Hematopoietic multipotent progenitor cell treated with erythropoietin and hydrocortisone succinate and interleukin-3 and kit ligand, for 17 days (in vitro differentiated cells): Measurements from ENCODE around the gene SPATA24.
A peak's percentile ranks its signal among the peaks of the same experiment; 100 is the strongest.
"Not testable (repeated sequence)": the region's sequence is repeated elsewhere in the genome, so short reads cannot be mapped to it uniquely, and the experiment has no call there.

Experiments
- DNase-seq: peaks from one replicate; pipeline ENCODE4 v3.0.0-alpha.2; 2015; ENCODE audit warnings: low spot score

The SPATA24 gene, protein sequence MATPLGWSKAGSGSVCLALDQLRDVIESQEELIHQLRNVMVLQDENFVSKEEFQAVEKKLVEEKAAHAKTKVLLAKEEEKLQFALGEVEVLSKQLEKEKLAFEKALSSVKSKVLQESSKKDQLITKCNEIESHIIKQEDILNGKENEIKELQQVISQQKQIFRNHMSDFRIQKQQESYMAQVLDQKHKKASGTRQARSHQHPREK

DNA sequence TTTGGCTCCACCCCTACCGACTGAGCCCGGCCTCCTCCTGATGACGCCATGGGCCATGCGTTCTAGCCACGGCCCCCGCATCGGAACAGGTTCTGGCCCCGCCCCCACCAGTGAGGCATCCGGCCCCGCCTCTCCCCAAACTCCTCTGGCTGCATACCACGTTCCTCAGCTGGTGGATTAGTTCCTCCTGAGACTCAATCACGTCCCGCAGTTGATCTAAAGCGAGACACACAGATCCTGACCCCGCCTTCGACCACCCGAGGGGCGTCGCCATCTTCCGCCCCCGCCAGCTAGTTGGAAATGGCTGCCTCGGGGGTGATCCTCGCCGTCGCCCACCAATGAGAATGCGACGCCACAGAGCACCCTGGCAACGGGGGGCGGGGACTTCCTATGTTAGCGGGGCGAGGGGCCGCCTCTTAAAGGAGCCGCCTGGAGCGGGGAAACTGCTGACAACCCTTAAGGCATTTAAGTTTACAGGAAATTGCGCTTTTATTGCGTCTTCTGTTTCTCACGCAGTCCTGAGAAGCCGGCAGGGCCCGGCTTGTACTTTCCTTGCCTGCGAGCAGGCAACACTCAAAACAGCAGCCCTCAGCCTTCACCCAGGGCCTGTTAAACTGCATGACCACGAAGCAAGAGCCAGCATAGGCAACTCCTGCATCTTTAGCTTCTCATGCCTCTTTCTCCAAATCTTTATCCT lies at the start of gene SPATA24:
Gene SPATA24 (minus strand): TSS at position 303 of the 697 bp plus-strand sequence. CDS start 29 bp downstream, at position 274.
- peak; percentile 92 for DNase-seq

DNA sequence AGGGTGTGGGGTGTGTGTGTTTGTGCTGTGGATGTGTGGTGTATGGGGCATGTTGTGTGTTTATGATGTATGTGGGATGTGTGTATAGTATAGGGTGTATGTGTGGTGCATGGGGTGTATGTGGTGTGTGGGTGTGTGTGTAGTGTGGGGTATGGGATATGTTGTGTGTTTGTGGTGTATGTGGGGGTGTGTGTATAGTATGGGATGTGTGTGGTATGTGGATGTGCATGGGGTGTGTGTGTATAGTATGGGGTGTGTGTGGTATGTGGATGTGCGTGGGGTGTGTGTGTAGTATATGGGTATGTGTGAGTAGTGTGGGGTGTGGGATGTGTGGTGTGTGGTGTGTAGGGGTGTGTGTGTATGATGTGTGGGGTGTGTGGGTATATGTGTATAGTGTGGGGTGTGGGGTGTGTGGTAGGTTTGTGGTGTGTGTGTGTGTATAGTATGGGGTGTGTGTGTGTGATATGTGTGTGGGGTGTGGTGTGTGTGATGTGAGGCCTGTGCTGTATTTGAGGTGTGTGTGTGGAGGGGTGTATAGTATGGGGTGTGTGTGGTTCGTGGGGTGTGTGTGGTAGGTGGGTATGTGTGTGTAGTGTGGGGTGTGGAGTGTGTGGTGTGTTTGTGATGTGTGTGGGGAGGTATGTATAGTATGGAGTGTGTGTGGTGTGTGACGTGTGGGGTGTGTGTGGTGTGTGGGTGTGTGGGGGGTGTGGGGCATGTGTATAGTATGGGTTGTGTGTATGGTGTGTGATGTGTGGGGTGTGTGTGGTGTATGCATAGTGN lies 48.2 kb upstream of the SPATA24 start:
- DNase-seq, result no peak

DNA sequence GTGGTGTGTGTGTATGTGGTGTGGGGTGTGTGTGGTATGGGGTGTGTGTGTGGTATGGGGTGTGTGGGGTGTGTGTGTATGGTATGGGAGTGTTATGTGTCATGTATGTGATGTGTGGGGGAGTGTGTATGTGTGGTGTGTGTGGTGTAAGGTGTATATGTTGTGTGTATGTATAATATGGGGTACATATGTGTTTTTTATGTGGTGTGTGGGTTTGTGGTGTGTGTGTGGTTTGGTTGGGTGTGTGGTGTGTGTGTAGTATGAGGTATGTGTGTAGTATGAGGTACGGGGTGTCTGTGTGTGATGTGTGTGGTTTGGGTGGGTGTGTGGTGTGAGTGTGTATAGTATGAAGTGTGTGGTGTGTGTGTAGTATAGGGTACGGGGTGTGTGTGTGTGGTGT lies 47.3 kb upstream of the SPATA24 start:
- DNase-seq, result no peak

DNA sequence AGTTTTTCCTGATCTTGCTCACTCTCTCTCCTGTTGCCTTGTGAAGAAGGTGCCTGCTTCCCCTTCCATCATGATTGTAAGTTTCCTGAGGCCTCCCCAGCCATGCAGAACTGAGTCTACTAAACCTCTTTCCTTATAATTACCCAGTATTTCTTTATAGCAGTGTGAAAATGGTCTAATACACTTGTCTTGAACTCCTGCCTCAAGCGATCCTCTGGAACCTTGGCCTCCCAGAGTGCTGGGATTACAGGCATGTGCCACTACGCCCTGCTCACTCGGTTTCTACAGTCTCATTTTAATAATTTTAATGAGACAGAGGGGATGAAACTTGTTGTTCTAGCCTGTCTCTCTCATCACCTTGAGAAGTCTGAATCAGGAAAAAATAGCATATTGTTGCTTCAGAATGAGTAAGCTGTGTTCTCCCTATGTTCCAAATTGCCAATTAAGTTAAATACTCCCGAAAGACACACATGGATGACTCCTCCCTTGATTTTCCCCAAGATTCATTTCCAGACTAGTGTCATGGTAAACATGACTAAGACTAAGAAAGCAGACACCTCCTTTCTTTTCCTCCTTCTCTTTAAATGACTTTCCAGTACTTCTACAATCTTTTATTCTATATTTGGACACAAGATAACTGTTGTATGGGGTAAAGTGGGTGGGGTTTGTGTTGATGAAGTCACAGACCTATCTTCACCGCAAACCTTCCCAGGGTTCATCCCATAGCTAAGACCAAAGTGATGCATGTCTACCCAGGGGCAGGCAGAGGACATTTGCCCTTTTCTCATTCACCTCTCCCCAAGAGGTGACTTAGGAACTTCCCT lies 43.3 kb upstream of the SPATA24 start:
- DNase-seq, result no peak

DNA sequence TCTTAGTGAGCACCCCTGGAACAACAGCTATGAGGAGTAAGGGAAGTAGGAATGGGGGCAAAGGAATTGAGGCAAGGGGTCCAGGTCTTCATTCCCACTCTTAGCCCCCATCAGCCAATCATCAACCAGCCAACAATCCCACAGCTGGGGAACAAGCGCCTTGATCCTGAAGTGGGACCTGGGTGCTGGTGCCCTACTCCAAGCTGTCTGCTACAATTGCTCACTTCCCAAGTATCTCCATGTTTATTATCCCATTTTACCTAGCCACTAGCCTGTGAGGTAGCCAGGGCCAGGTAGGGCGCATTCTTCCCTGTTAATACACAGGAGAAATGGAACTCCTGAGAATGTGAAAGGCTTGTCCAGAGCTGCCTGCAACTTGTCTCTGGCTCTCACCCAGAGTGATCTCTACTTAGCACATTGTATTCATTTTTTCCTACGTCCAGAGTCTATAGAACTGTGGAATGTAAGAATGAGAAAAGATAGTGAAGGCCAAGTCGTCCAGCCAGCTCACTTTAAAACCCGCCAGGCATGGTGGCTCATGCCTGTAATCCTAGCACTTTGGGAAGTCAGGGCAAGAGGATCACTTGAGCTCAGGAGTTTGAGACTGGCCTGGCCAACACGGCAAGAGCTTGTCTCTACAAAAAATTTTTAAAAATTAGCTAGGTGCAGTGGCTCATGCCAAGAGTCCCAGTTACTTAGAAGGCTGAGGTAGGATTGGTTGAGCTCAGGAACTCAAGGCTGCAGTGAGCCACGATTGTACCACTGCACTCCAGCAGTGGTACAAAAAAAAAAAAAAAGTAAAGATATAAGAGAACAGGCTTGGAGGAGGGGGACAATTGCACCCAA lies 41.7 kb upstream of the SPATA24 start:
- DNase-seq, result no peak

DNA sequence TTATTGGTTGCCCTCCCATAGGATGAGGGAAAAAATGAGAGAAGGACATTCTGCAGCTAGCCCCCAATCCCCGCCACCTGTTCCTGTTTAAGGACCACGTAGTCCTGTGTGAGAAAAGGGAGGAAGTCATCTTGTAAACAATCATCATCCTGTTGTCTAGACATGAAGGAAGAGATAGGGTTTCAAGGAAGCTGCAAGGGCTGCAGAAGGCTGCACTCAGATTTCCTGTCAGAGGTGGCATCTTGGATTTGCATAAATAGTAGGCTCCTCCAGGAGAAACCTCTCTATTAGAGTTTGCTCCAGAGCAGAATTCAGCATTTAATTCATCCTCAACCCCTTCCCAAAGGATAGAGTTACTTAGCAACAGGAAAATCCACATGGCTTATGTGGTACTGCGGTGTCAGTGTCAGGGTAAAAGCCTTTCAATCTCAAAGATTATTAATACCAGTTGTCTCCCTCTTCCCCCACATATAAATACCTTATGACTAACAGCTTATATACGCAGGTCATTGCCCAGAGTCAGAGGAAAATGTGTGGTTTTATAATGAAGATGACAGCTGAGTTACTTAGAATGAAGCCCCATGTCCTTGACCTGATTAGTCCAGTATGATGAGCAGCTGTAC lies 40.1 kb upstream of the SPATA24 start:
- no peak for DNase-seq

DNA sequence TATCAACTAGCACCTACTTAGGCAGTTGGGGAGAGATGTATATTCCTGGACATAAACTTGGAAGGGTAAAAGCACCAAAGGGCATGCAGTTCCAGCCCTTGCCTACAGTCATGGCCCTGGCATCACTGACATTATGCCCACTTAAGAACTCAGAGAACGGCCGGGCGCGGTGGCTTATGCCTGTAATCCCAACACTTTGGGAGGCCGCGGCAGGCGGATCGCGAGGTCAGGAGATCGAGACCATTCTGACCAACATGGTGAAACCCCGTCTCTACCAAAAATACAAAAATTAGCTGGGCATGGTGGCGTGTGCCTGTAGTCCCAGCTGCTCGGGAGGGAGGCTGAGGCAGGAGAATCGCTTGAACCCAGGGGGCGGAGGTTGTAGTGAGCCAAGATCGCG lies 36.5 kb upstream of the SPATA24 start:
- DNase-seq, result not testable (repeated sequence)

DNA sequence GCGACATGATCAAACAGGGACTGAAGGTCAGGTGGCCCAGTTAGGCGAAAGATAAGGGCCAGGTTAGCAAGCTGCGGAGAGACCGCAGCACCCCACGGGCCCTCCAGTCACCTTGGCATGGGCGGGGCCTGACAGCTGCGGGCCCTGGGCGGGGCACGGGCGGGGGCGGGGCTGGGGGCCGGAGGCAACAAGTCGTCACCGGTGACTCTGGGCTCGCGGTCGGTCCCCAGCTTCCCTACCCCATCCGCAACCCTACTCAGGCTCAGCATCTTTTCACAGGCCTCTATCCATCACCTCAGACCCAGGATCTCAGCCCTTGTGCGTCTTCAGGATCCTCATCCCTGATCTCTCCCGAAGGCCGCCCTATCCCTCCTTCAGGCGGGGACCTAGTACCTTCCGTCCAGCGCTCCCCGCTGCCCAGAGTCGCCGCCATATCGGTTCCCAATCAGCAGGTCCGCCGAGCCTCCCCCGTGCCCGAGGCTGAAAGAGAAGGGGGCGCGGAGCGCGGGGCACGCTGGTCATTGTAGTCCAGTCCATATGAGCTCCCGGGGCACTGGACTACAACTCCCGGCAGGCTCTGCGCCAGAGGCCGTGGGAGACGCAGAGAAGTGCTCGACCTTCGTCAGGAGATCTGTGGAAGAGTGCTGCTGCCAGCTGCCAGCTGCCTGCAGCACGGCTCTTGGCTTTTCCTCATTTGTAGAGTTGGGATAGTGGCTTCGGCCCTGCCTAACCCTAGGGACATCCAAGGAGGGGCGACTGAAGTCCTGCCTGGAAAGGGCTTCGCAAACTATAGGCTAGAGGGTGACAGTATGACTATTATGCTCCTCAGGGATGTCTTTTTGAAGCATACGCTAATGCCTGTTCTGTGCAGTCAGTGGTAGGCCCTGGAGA lies 35.4 kb upstream of the SPATA24 start, which contains the start of gene DNAJC18:
Gene DNAJC18 (minus strand): TSS at position 513 of the 891 bp plus-strand sequence. CDS start 80 bp downstream, at position 433.
- peak; percentile 83 for DNase-seq

DNA sequence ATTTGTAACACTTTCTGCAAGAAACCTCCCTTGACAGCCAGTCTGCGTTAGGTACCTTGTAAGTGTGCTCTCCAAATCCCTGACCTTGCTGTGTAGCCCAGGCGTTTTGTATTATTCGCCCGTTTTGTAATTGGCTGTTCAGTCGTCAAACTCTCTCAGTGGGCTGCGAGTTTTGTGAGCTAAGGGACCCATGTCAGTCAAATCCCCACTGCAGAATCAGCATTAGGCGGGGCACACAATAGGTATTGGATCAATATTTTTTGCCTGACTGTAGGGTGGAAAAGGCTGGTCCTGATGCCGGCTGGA lies 34.8 kb upstream of the SPATA24 start:
- no peak for DNase-seq

DNA sequence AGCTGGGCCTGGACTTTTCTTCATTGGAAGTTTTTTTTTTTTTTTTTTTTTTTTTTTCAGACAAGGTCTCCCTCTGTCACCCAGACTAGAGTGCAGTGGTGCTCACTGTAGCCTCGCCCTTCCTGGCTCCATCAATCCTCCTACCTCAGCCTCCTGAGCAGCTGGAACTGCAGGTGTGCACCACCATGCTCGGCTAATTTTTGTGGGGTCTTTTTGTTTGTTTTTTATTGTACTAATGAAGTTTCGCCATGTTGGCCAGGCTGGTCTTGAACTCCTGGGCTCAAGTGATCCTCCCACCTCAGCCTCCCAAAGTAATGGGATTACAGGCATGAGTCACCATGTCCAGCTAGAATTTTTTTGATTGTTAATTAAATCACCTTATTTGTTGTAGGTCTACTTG lies 31.8 kb upstream of the SPATA24 start:
- no peak for DNase-seq

DNA sequence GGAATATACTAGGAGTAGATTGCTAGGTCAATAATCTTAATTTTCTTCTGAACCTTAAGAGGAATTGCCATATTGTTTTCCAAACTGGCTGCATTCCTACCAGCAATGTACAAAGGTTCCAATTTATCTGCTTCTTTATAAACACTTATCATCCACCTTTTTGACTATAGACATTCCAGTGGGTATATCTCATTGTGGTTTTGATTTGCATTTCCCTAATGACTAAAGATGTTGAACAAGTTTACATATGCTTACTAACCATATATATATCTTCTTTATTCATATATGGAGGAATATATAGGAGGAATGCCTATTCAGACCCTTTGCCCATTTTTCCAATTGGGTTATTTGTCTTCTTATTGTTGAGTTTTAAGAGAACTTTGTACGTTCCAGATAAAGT lies 27.8 kb upstream of the SPATA24 start:
- no peak for DNase-seq

DNA sequence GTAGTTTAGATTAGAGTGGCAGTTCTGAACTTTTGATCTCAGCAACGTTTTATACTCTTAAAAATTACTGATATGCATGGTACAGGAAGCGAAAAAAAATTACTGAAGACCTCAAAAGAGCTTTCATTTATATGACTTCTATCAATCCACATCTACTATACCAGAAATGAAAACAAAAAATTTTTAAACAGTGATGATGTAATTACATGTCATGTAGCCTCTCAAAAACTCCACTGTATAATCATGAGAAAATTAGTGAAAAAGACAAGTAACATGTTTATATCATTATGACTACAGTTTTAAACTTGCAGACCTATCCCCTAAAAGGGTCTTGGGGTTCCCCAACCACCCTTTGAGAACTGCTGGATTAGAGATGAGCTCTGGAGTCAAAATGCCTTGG lies 26.1 kb upstream of the SPATA24 start:
- DNase-seq, result no peak

DNA sequence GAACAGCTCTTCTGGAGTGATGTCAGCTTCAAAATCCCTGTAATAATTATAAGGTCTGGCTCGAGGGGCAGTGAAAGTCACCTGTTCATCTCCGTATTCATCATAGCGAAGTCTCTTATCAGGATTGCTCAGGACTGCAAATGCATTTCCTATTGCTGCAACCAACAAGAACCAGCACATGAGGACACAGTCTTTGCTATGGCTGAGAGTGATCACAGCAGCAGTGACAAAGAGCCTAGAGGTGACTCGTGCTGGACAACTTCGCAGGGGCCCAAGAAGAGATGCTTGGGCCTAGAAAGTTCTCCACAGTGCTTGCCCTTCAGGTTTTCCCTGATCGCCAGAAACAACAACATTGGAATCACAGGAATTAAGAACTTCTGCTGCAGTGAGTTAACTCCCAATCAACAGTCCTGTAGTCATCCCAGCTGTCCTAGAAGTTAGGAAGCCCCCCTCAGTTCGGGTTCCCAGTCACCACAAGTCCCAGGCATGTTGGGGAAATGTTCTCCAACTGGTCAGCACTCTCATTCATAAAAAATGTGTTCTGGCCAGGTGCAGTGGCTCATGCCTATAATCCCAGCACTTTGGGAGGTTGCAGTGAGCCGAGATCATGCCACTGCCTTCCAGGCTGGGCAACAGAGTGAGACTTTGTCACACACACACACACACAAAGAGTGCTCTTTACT lies 22.5 kb upstream of the SPATA24 start:
- DNase-seq, result no peak

DNA sequence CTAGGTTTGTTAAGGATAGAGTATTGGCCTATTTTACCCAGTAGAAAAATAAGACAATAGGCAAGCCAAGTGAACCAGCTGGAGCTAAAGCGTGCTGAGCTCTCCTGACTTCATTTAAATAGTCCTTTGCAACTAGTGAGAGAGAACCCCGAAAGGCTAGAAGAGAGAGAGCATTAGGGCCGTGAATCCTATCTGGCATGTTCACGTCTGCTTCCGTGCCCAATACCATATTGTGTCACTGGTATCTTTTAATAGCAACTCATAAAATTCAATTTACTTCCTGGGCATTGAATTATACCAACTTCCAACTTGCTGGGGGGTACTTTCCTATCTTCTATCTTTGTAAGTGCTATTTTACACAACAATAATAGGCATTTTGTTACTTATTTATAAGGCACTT lies 21.6 kb upstream of the SPATA24 start:
- DNase-seq, result no peak

DNA sequence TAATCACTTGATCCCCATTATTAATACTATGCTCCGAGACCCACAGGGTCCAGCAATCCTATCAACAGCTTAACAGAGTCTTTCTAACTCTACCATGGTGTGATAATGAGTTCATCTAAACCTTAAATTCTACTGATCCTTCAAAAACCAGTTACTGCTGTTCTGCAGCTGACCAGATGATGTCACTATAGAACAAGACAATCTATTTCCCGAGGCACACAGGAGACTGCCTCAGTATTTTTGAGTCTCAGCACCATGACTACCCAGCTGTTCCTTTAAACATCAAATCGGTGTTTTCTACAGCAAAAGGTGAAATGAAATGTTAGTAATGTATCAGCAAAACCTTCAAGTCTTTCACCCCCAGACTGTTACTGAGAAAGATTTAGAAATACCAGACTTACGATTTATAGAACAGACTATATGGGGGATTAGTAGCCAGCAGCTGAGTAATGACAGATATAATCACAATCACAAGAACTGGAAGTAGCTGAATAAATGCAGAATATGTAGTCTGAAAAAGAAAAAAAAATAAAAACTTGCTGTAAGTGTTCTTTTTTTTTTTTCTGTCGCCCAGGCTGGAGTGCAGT lies 18.5 kb upstream of the SPATA24 start:
- DNase-seq, result peak; percentile 68

DNA sequence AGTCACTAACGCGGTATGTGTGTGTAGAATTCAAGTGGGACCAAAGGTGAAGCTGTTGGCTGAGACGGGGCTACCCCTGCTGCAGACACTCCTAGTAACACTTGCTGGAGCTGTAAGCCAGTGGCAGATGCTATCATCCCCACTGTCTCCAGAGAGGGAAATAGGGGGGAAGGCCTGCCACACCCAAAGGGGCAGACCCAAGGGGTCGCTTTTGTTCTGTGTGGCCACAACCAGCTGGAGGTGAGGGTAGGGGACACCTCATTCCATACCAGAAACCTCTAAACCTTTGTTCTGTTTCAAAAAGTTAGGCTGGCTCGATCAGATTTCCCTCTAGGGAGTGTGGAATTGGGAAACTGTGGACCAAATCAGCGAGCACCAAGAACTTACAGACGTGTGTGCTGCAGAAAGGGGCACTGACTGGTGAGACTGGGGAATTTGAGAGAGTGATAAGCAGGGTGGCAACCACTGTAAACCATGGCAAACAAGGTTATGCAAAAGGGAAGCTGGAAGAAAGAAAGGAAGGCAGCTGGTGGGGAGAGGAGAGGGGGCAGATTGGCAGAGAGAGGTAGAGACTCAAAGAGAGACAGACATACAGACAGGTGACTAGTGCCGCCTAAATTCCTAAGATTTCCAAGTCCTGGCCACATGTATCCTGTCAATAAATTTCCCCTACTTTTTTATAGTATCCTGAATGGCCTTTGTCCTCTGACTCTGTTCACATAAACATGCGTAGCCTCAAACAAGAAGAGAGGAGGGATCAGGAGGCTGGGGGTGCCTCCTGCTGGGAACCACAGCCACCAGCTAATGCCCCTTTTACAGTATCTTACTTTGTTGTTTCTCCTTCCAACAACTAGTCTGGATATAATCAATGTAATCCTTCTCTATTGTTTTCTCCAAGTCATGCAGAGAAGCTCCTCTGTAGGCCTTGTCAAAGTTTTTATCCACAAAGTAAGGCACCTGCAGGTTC lies 15.6 kb upstream of the SPATA24 start:
- DNase-seq, result no peak

DNA sequence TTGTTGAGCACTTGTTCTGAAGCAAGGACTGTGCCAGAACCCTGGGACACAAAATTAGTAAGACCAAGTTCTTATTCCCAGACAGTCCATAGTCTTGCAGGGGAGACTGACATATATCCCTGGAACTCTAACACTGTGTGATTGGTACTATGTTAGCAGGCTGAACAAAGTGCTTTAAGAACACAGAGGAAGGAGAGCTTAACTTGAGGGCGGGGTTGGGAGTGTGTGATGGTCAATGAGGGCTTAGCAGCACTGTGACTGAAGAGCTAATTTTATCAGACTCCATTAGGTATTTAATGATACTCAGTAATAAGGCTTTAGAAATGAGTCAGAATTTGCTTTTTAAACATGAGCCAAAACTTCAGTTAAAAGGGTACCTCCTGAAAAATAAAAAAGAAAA lies 14.9 kb upstream of the SPATA24 start:
- no peak for DNase-seq

DNA sequence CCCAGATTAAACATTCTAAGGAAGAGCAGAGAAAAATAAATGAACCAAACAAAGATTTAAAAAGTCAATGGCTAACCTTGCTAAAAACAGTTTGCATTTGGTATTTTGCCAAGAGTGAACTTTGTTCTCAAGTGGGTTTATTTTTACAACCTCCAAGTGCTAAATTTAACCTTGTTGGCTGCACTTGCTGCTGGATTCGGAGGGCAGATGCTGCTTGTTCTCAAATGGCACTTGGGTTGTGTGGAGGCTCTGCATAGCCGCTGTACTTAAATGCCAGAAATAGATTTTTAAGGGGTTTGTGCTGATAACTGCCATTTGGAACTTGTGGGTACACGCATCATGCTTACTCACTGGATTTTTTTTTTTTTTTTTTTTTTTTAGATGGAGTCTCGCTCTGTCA lies 13.3 kb upstream of the SPATA24 start:
- no peak for DNase-seq
